Ascending aorta (tissue), 2 donors: ENCODE data around the gene RTN4RL2. TPM values are rescaled to one million over a fixed set of nuclear protein-coding genes. Genes with fewer than 3 reads are reported as not detected.

Source experiments
- DNase-seq, 2 donors: peaks; one replicate each; pipeline ENCODE4 v3.0.0-alpha.2; 2019; ENCODE audit warnings: low spot score in 2 of 2
- H3K27ac ChIP-seq, 2 donors: fragments of 200-600 bp; sonication (generic); one replicate each; pipeline ENCODE4 v1.5.1; 2016 to 2017; ENCODE audit warnings: mild to moderate bottlenecking in 1 of 2
- H3K27me3 ChIP-seq: fragments of 200-600 bp; sonication (generic); one replicate; pipeline ENCODE4 v1.5.1; 2017
- H3K36me3 ChIP-seq, 2 donors: fragments of 200-600 bp; sonication (generic); one replicate each; pipeline ENCODE4 v1.5.1; 2016
- H3K4me1 ChIP-seq, 2 donors: fragments of 200-600 bp; sonication (generic); one replicate each; pipeline ENCODE4 v1.5.1; 2016 to 2017; ENCODE audit warnings: mild to moderate bottlenecking in 1 of 2
- H3K4me3 ChIP-seq, 2 donors: fragments of 200-600 bp; sonication (generic); one replicate each; pipeline ENCODE4 v1.5.1; 2016 to 2017; ENCODE audit warnings: mild to moderate bottlenecking in 1 of 2
- H3K9me3 ChIP-seq, 2 donors: fragments of 200-600 bp; sonication (generic); one replicate each; pipeline ENCODE4 v1.5.1; 2016
- CTCF ChIP-seq, 3 experiments: fragments of 200-600 bp in 2 of 3; fragments of 450-650 bp in 1 of 3; sonication (generic) in 2 of 3; IDR thresholded peaks; one replicate each; pipeline ENCODE4 v1.5.1; 2016 to 2019; ENCODE audit warnings: antibody characterized with exemption in 3 of 3, mild to moderate bottlenecking in 1 of 3, moderate library complexity in 1 of 3
- intact Hi-C: fragments of 100-400 bp; cut with DNase I; formaldehyde crosslinking; loops from one replicate; pipeline ENCODE4 v1.15.1; 2023
- total RNA-seq: library from RNA; depleted of rRNA; stranded (reverse); fragments of >200 nt; gene quantifications from one replicate; pipeline ENCODE4 v1.1.0, GENCODE V29; 2016

Gene RTN4RL2
- total RNA-seq, 1 donor from 2014 or later, result 0.64 TPM

GRCh38 chr11:57508341-57509170 is 48.2 kb downstream of the RTN4RL2 start:
- H3K36me3 ChIP-seq, result no peaks in the 10 kb centered on the region
- no peak overlapping the region for H3K27ac ChIP-seq
- intact Hi-C loops, result no loop called here
- TF ChIP-seq CTCF (IDR thresholded peaks at IDR 0.05), result no peak
- H3K27me3 ChIP-seq, result no peaks in the 10 kb centered on the region
- H3K9me3 ChIP-seq, result no peaks in the 10 kb centered on the region
- DNase-seq, result no peak
- no peak overlapping the region for H3K4me3 ChIP-seq
- peaks cover 0 to under 1% of the 10 kb centered on the region in 2 donors for H3K4me1 ChIP-seq

GRCh38 chr11:57511741-57512430 is 51.6 kb downstream of the RTN4RL2 start:
- DNase-seq, result no peak
- Histone ChIP-seq H3K9me3 (no peaks in the 10 kb centered on the region), H3K4me3 (no peak overlapping the region), H3K4me1 (peaks cover 0 to 8% of the 10 kb centered on the region in 2 donors), H3K36me3 (no peaks in the 10 kb centered on the region), H3K27ac (no peak overlapping the region), H3K27me3 (no peaks in the 10 kb centered on the region)
- intact Hi-C loops, result no loop called here
- TF ChIP-seq CTCF (IDR thresholded peaks at IDR 0.05), result no peak

GRCh38 chr11:57512646-57513451 is 52.5 kb downstream of the RTN4RL2 start:
- H3K27ac ChIP-seq, result no peak overlapping the region
- H3K4me1 ChIP-seq, result peaks cover 0 to 8% of the 10 kb centered on the region in 2 donors
- no peak for TF ChIP-seq CTCF (IDR thresholded peaks at IDR 0.05)
- DNase-seq, result no peak
- no peak overlapping the region for H3K4me3 ChIP-seq
- intact Hi-C loops, result no loop called here
- H3K36me3 ChIP-seq, result no peaks in the 10 kb centered on the region
- H3K9me3 ChIP-seq, result no peaks in the 10 kb centered on the region
- no peaks in the 10 kb centered on the region for H3K27me3 ChIP-seq

GRCh38 chr11:57513452-57513795 is 53.1 kb downstream of the RTN4RL2 start:
- Histone ChIP-seq H3K4me3 (peak overlapping the region in 1 of 2 donors; percentile 86), H3K27ac (peak overlapping the region in 1 of 2 donors; percentile 56), H3K9me3 (no peaks in the 10 kb centered on the region), H3K36me3 (no peaks in the 10 kb centered on the region), H3K4me1 (peaks cover 0 to 8% of the 10 kb centered on the region in 2 donors), H3K27me3 (no peaks in the 10 kb centered on the region)
- DNase-seq, result no peak
- TF ChIP-seq CTCF (IDR thresholded peaks at IDR 0.05), result no peak
- intact Hi-C loops, result no loop called here

- peak in 1 of 2 donors; percentile 72 for DNase-seq
- Histone ChIP-seq H3K9me3 (no peaks in the 10 kb centered on the region), H3K27me3 (no peaks in the 10 kb centered on the region), H3K4me1 (peaks cover 0 to 8% of the 10 kb centered on the region in 2 donors), H3K27ac (peak overlapping the region; percentile 56 to 60), H3K4me3 (peak overlapping the region; percentile 72 to 86), H3K36me3 (no peaks in the 10 kb centered on the region)
- intact Hi-C loops, result loop anchor here (2.0 kb wide), 1 partner anchor 15 kb away; no protein-coding TSS in a partner anchor
- no peak for TF ChIP-seq CTCF (IDR thresholded peaks at IDR 0.05)
Observed at GRCh38 chr11:57513911-57514537, 53.7 kb downstream of the RTN4RL2 start.
